Activated CD4-positive, alpha-beta T cell treated with anti-CD3 and anti-CD28 coated beads, Interleukin-2, amount 10 ng/mL, durations not matched to agents 7 days and 5 days (primary cell): ENCODE measurements around the gene HOXB4. TPM values are rescaled to one million over a fixed set of nuclear protein-coding genes. Genes with fewer than 3 reads are reported as not detected.

Source experiments
- CTCF ChIA-PET: fragments of 350-600 bp; sonication (Branson Sonifier 250); formaldehyde crosslinking; loops from one replicate; lab custom pipeline; 2021; ENCODE audit warnings: antibody characterized with exemption; lab: Charles Lee
- POLR2A ChIA-PET: fragments of 350-600 bp; sonication (Branson Sonifier 250); formaldehyde crosslinking; loops from one replicate; lab custom pipeline; 2021; ENCODE audit warnings: antibody characterized with exemption; lab: Charles Lee
- DNase-seq: peaks from one replicate; pipeline ENCODE4 v3.0.0-alpha.2; 2020
- H3K27ac Mint-ChIP-seq: one replicate; pipeline ENCODE4 v1.8.0; 2021; ENCODE audit warnings: mild to moderate bottlenecking, moderate library complexity, mixed read lengths
- H3K27me3 Mint-ChIP-seq: one replicate; pipeline ENCODE4 v1.8.0; 2021; ENCODE audit warnings: mixed read lengths
- H3K36me3 Mint-ChIP-seq: one replicate; pipeline ENCODE4 v1.8.0; 2021; ENCODE audit warnings: low read depth, mixed read lengths
- H3K4me1 Mint-ChIP-seq: one replicate; pipeline ENCODE4 v1.8.0; 2021; ENCODE audit warnings: mixed read lengths
- H3K4me3 Mint-ChIP-seq: one replicate; pipeline ENCODE4 v1.8.0; 2021; ENCODE audit warnings: mild to moderate bottlenecking, moderate library complexity, mixed read lengths
- H3K9me3 Mint-ChIP-seq: one replicate; pipeline ENCODE4 v1.8.0; 2021; ENCODE audit warnings: mixed read lengths
- total RNA-seq, 2 experiments: library from RNA; stranded (reverse); gene quantifications; one replicate each; pipeline ENCODE4 v1.2.3, GENCODE V29; 2021

Gene HOXB4
- total RNA-seq, 2 experiments from 2014 or later: 3.3 to 3.6 TPM

GRCh38 chr17:48612456-48612853 lies 34.3 kb upstream of the HOXB4 start:
- H3K4me3 Mint-ChIP-seq: peak overlapping the region; percentile 43
- H3K4me1 Mint-ChIP-seq: peaks cover 39% of the 10 kb centered on the region
- H3K27ac Mint-ChIP-seq: peak overlapping the region; percentile 33
- peaks cover 84% of the 10 kb centered on the region for H3K27me3 Mint-ChIP-seq
- ChIA-PET POLR2A (no interaction called here), CTCF (interaction anchor here (0.6 to 2.8 kb wide), 8 partner anchors 14 to 274 kb away, joined by 3 to 18 read pairs (median 4); partner anchors contain the start of genes HOXB5 and HOXB9)
- no peaks in the 10 kb centered on the region for H3K9me3 Mint-ChIP-seq
- DNase-seq: no peak
- H3K36me3 Mint-ChIP-seq: no peaks in the 10 kb centered on the region

- H3K4me3 Mint-ChIP-seq: peak overlapping the region; percentile 84
- H3K4me1 Mint-ChIP-seq: peaks cover 34% of the 10 kb centered on the region
- H3K9me3 Mint-ChIP-seq: no peaks in the 10 kb centered on the region
- ChIA-PET POLR2A (no interaction called here), CTCF (no interaction called here)
- peaks cover 84% of the 10 kb centered on the region for H3K27me3 Mint-ChIP-seq
- DNase-seq: no peak
- no peaks in the 10 kb centered on the region for H3K36me3 Mint-ChIP-seq
- no peak overlapping the region for H3K27ac Mint-ChIP-seq
These were observed 33.7 kb upstream of the HOXB4 start for GRCh38 chr17:48611681-48612455.

GRCh38 chr17:48611213-48611612 lies 33.1 kb upstream of the HOXB4 start:
- peaks cover 84% of the 10 kb centered on the region for H3K27me3 Mint-ChIP-seq
- ChIA-PET CTCF (no interaction called here), POLR2A (no interaction called here)
- H3K4me1 Mint-ChIP-seq: peaks cover 34% of the 10 kb centered on the region
- DNase-seq: no peak
- no peaks in the 10 kb centered on the region for H3K9me3 Mint-ChIP-seq
- peak overlapping the region; percentile 84 for H3K4me3 Mint-ChIP-seq
- no peaks in the 10 kb centered on the region for H3K36me3 Mint-ChIP-seq
- peak overlapping the region; percentile 73 for H3K27ac Mint-ChIP-seq

- H3K27me3 Mint-ChIP-seq: peaks cover 81% of the 10 kb centered on the region
- H3K9me3 Mint-ChIP-seq: no peaks in the 10 kb centered on the region
- CTCF ChIA-PET: interaction anchor here (1.0 to 2.3 kb wide), 9 partner anchors 8 to 68 kb away, joined by 3 to 7 read pairs (median 4); partner anchors contain the start of gene HOXB9
- peak; percentile 57 for DNase-seq
- POLR2A ChIA-PET: interaction anchor here (0.6 kb wide), 1 partner anchor 20 kb away, joined by 3 read pairs; no protein-coding TSS in a partner anchor
- peak within 1 kb of the TSS; percentile 73 for H3K27ac Mint-ChIP-seq
- peak within 1 kb of the TSS; percentile 84 for H3K4me3 Mint-ChIP-seq
- no peaks in the 10 kb centered on the region for H3K36me3 Mint-ChIP-seq
- peaks cover 34% of the 10 kb centered on the region for H3K4me1 Mint-ChIP-seq
These were observed 32.4 kb upstream of the HOXB4 start, which contains the start of gene HOXB7 for GRCh38 chr17:48610282-48611211. Gene HOXB7 (minus strand): TSS chr17:48611017. CDS start chr17:48610918, 99 bp downstream.

- Mint-ChIP-seq H3K9me3 (no peaks in the 10 kb centered on the region), H3K36me3 (no peaks in the 10 kb centered on the region), H3K4me3 (peak overlapping the region; percentile 84), H3K27me3 (peaks cover 79% of the 10 kb centered on the region), H3K27ac (no peak overlapping the region), H3K4me1 (peaks cover 30% of the 10 kb centered on the region)
- DNase-seq: no peak
- ChIA-PET POLR2A (interaction anchor here (0.6 kb wide), 1 partner anchor 19 kb away, joined by 3 read pairs; no protein-coding TSS in a partner anchor), CTCF (interaction anchor here (1.0 to 2.3 kb wide), 10 partner anchors 9 to 141 kb away, joined by 3 to 7 read pairs (median 4); partner anchors contain the start of gene HOXB9)
These were observed 31.7 kb upstream of the HOXB4 start for GRCh38 chr17:48609759-48610281.

GRCh38 chr17:48609033-48609432 lies 30.9 kb upstream of the HOXB4 start:
- H3K36me3 Mint-ChIP-seq: no peaks in the 10 kb centered on the region
- CTCF ChIA-PET: interaction anchor here (1.2 to 2.3 kb wide), 6 partner anchors 9 to 142 kb away, joined by 3 to 8 read pairs (median 6); partner anchors contain the start of genes HOXB5 and HOXB9
- no peak overlapping the region for H3K27ac Mint-ChIP-seq
- DNase-seq: no peak
- no peaks in the 10 kb centered on the region for H3K9me3 Mint-ChIP-seq
- H3K4me1 Mint-ChIP-seq: peaks cover 31% of the 10 kb centered on the region
- POLR2A ChIA-PET: no interaction called here
- H3K27me3 Mint-ChIP-seq: peaks cover 81% of the 10 kb centered on the region
- H3K4me3 Mint-ChIP-seq: no peak overlapping the region

- H3K27me3 Mint-ChIP-seq: peaks cover 81% of the 10 kb centered on the region
- H3K4me1 Mint-ChIP-seq: peaks cover 29% of the 10 kb centered on the region
- H3K9me3 Mint-ChIP-seq: no peaks in the 10 kb centered on the region
- H3K4me3 Mint-ChIP-seq: no peak overlapping the region
- ChIA-PET CTCF (interaction anchor here (1.0 to 2.3 kb wide), 4 partner anchors 10 to 28 kb away, joined by 3 to 8 read pairs (median 7); partner anchors contain the start of gene HOXB5), POLR2A (no interaction called here)
- DNase-seq: no peak
- no peak overlapping the region for H3K27ac Mint-ChIP-seq
- H3K36me3 Mint-ChIP-seq: no peaks in the 10 kb centered on the region
These were observed 30.3 kb upstream of the HOXB4 start for GRCh38 chr17:48608494-48608834.

- peaks cover 82% of the 10 kb centered on the region for H3K27me3 Mint-ChIP-seq
- no peaks in the 10 kb centered on the region for H3K9me3 Mint-ChIP-seq
- CTCF ChIA-PET: interaction anchor here (0.6 to 2.0 kb wide), 6 partner anchors 8 to 118 kb away, joined by 3 to 8 read pairs (median 3); partner anchors contain the start of gene HOXB8
- DNase-seq: no peak
- POLR2A ChIA-PET: no interaction called here
- H3K4me3 Mint-ChIP-seq: no peak overlapping the region
- no peaks in the 10 kb centered on the region for H3K36me3 Mint-ChIP-seq
- peaks cover 26% of the 10 kb centered on the region for H3K4me1 Mint-ChIP-seq
- no peak overlapping the region for H3K27ac Mint-ChIP-seq
These were observed 28.9 kb upstream of the HOXB4 start for GRCh38 chr17:48606892-48607614.

- H3K36me3 Mint-ChIP-seq: no peaks in the 10 kb centered on the region
- no peak for DNase-seq
- ChIA-PET POLR2A (no interaction called here), CTCF (interaction anchor here (0.6 to 2.0 kb wide), 3 partner anchors 12 to 119 kb away, joined by 3 to 8 read pairs (median 3); no protein-coding TSS in a partner anchor)
- no peaks in the 10 kb centered on the region for H3K9me3 Mint-ChIP-seq
- no peak overlapping the region for H3K4me3 Mint-ChIP-seq
- peaks cover 84% of the 10 kb centered on the region for H3K27me3 Mint-ChIP-seq
- peaks cover 26% of the 10 kb centered on the region for H3K4me1 Mint-ChIP-seq
- H3K27ac Mint-ChIP-seq: no peak overlapping the region
These were observed 28.1 kb upstream of the HOXB4 start for GRCh38 chr17:48605991-48606891.

- Mint-ChIP-seq H3K27me3 (peaks cover 86% of the 10 kb centered on the region), H3K27ac (no peak overlapping the region), H3K36me3 (no peaks in the 10 kb centered on the region), H3K4me1 (peaks cover 20% of the 10 kb centered on the region), H3K4me3 (no peak overlapping the region), H3K9me3 (no peaks in the 10 kb centered on the region)
- CTCF ChIA-PET: interaction anchor here (0.6 to 1.1 kb wide), 2 partner anchors 12 to 733 kb away, joined by 3 to 5 read pairs; partner anchors contain the start of gene HOXB5
- DNase-seq: no peak
- POLR2A ChIA-PET: no interaction called here
These were observed 27.3 kb upstream of the HOXB4 start for GRCh38 chr17:48605409-48605919.
